Measurements from ENCODE around the gene ABI2.
"Not testable (repeated sequence)": the region's sequence is repeated elsewhere in the genome, so short reads cannot be mapped to it uniquely, and the experiment has no call there.

ABI2 gene

GRCh38 chr2:203327901-203328759, at the start of gene ABI2:
TSS of gene ABI2 (plus strand) at chr2:203328394. CDS start at chr2:203328515, 121 bp downstream.
- DNase-seq = peak; percentile 58 to 95 (median 89)
- intact Hi-C loops (cut with DNase I) = loop anchor here (5.0 to 10.0 kb wide), 3 partner anchors 91 to 413 kb away; partner anchors contain the start of genes CARF, CYP20A1 and WDR12

- no peak for DNase-seq
- intact Hi-C loops (cut with DNase I) = no loop called here
These were observed 48.9 kb upstream of the ABI2 start for GRCh38 chr2:203279288-203279687.

GRCh38 chr2:203280428-203281064, 47.6 kb upstream of the ABI2 start:
- intact Hi-C loops (cut with DNase I) = no loop called here
- DNase-seq = no peak

- no peak for DNase-seq
- intact Hi-C loops (cut with DNase I) = no loop called here
These were observed 46.1 kb upstream of the ABI2 start for GRCh38 chr2:203282101-203282500.

GRCh38 chr2:203286532-203286931, 41.7 kb upstream of the ABI2 start:
- intact Hi-C loops (cut with DNase I) = no loop called here
- DNase-seq = no peak

- no peak for DNase-seq
- intact Hi-C loops (cut with DNase I) = no loop called here
These were observed 26.5 kb upstream of the ABI2 start for GRCh38 chr2:203301667-203302066.

- intact Hi-C loops (cut with DNase I); DNase-seq: not testable (repeated sequence)
These were observed 25.6 kb upstream of the ABI2 start for GRCh38 chr2:203302586-203302985.

GRCh38 chr2:203310688-203311436, 17.3 kb upstream of the ABI2 start:
- intact Hi-C loops (cut with DNase I) = no loop called here
- no peak for DNase-seq

- intact Hi-C loops (cut with DNase I) = loop anchor here (5.0 to 10.0 kb wide), 3 partner anchors 89 to 412 kb away; partner anchors contain the start of genes CARF, CYP20A1 and WDR12
These were observed 1.8 kb upstream of the ABI2 start for GRCh38 chr2:203326356-203326755.

GRCh38 chr2:203327582-203327900, 653 bp upstream of the ABI2 start:
- peak in 6 of 42 donors; percentile 6 to 42 (median 30) for DNase-seq
- intact Hi-C loops (cut with DNase I) = loop anchor here (5.0 to 10.0 kb wide), 3 partner anchors 90 to 413 kb away; partner anchors contain the start of genes CARF, CYP20A1 and WDR12

More at GRCh38 chr2:203326356-203326755, 1.8 kb upstream of the ABI2 start:
- DNase-seq = no peak

- peak in 37 of 42 donors; percentile 29 to 78 (median 51) for DNase-seq
These were observed 756 bp downstream of the ABI2 start for GRCh38 chr2:203328760-203329540.

GRCh38 chr2:203330434-203330833, 2.2 kb downstream of the ABI2 start:
- DNase-seq = no peak
- intact Hi-C loops (cut with DNase I) = no loop called here

More at GRCh38 chr2:203328760-203329540, 756 bp downstream of the ABI2 start:
- intact Hi-C loops (cut with DNase I) = loop anchor here (5.0 to 10.0 kb wide), 3 partner anchors 92 to 414 kb away; partner anchors contain the start of genes CARF, CYP20A1 and WDR12

- intact Hi-C loops (cut with DNase I) = no loop called here
- DNase-seq = no peak
These were observed 10.1 kb downstream of the ABI2 start for GRCh38 chr2:203338322-203338721.

GRCh38 chr2:203340791-203341487, 12.7 kb downstream of the ABI2 start:
- intact Hi-C loops (cut with DNase I) = no loop called here
- DNase-seq = no peak

- intact Hi-C loops (cut with DNase I) = no loop called here
- no peak for DNase-seq
These were observed 13.6 kb downstream of the ABI2 start for GRCh38 chr2:203341741-203342310.

- intact Hi-C loops (cut with DNase I); DNase-seq: not testable (repeated sequence)
These were observed 14.2 kb downstream of the ABI2 start for GRCh38 chr2:203342374-203342773.

- DNase-seq = no peak
- intact Hi-C loops (cut with DNase I) = no loop called here
These were observed 16.5 kb downstream of the ABI2 start for GRCh38 chr2:203344667-203345066.

GRCh38 chr2:203346612-203347011, 18.4 kb downstream of the ABI2 start:
- intact Hi-C loops (cut with DNase I) = no loop called here
- no peak for DNase-seq

Measured in head of caudate nucleus (tissue), 42 donors.